H9 (cell line): ENCODE results near the gene ARNT2. TPM values are rescaled to one million over a fixed set of nuclear protein-coding genes. Genes with fewer than 3 reads are reported as not detected.

Source experiments
- DNase-seq: peaks from one replicate; pipeline ENCODE4 v3.0.0-alpha.2; 2017
- H2AFZ ChIP-seq: one replicate; pipeline ENCODE4 v1.6.1; 2013; ENCODE audit warnings: mild to moderate bottlenecking, low read length, control low read depth, moderate library complexity
- H2AK5ac ChIP-seq: 2 replicates; pipeline ENCODE4 v1.6.1; 2013; ENCODE audit warnings: low read length, control low read depth, mixed read lengths; ENCODE audit not compliant: insufficient read length
- H2BK120ac ChIP-seq: one replicate; pipeline ENCODE4 v1.6.1; 2013; ENCODE audit warnings: low read depth, mild to moderate bottlenecking, low read length, control low read depth, inconsistent platforms; ENCODE audit not compliant: poor library complexity, severe bottlenecking
- H2BK12ac ChIP-seq: 2 replicates; pipeline ENCODE4 v1.6.1; 2013; ENCODE audit warnings: low read length, control low read depth, mixed read lengths, low read depth; ENCODE audit not compliant: insufficient read length
- H2BK15ac ChIP-seq: 2 replicates; pipeline ENCODE4 v1.6.1; 2013; ENCODE audit warnings: low read depth, low read length, control low read depth
- H2BK20ac ChIP-seq: one replicate; pipeline ENCODE4 v1.6.1; 2013; ENCODE audit warnings: low read depth, mild to moderate bottlenecking, low read length, control low read depth, inconsistent platforms; ENCODE audit not compliant: poor library complexity, severe bottlenecking
- H2BK5ac ChIP-seq: 2 replicates; pipeline ENCODE4 v1.6.1; 2013; ENCODE audit warnings: low read length, control low read depth, mixed read lengths; ENCODE audit not compliant: insufficient read length
- H3K14ac ChIP-seq: 2 replicates; pipeline ENCODE4 v1.6.1; 2013; ENCODE audit warnings: low read length, control low read depth; ENCODE audit not compliant: insufficient read depth
- H3K18ac ChIP-seq: 2 replicates; pipeline ENCODE4 v1.6.1; 2013; ENCODE audit warnings: low read depth, mild to moderate bottlenecking, mixed read lengths, low read length, control low read depth; ENCODE audit not compliant: insufficient read length
- H3K23ac ChIP-seq: 2 replicates; pipeline ENCODE4 v1.6.1; 2013; ENCODE audit warnings: low read length, control low read depth, mixed read lengths, low read depth; ENCODE audit not compliant: insufficient read length
- H3K23me2 ChIP-seq: 2 replicates; pipeline ENCODE4 v1.6.1; 2013; ENCODE audit warnings: low read depth, mild to moderate bottlenecking, mixed read lengths, low read length, control low read depth; ENCODE audit not compliant: insufficient read length, poor library complexity, severe bottlenecking
- H3K27ac ChIP-seq: 2 replicates; pipeline ENCODE4 v1.5.1; 2013; ENCODE audit warnings: low read length, control low read depth, mixed read lengths, low read depth; ENCODE audit not compliant: insufficient read length
- H3K27me3 ChIP-seq: 2 replicates; pipeline ENCODE4 v1.6.1; 2013; ENCODE audit warnings: low read length, control low read depth, inconsistent platforms; ENCODE audit not compliant: insufficient read depth
- H3K4ac ChIP-seq: 2 replicates; pipeline ENCODE4 v1.6.1; 2013; ENCODE audit warnings: low read depth, mild to moderate bottlenecking, control low read depth, inconsistent platforms, low read length, moderate library complexity
- H3K4me1 ChIP-seq: 2 replicates; pipeline ENCODE4 v1.6.1; 2013; ENCODE audit warnings: low read length, control low read depth, inconsistent platforms; ENCODE audit not compliant: insufficient read depth
- H3K4me2 ChIP-seq: 2 replicates; pipeline ENCODE4 v1.6.1; 2013; ENCODE audit warnings: low read length, control low read depth, mixed read lengths; ENCODE audit not compliant: insufficient read length, insufficient read depth
- H3K56ac ChIP-seq: 2 replicates; pipeline ENCODE4 v1.6.1; 2013; ENCODE audit warnings: low read depth, mild to moderate bottlenecking, mixed read lengths, low read length, control low read depth; ENCODE audit not compliant: insufficient read length
- H3K79me1 ChIP-seq: 2 replicates; pipeline ENCODE4 v1.6.1; 2013; ENCODE audit warnings: low read depth, mild to moderate bottlenecking, moderate library complexity, low read length, control low read depth, inconsistent platforms; ENCODE audit not compliant: insufficient read depth, poor library complexity, severe bottlenecking
- H3K79me2 ChIP-seq: 2 replicates; pipeline ENCODE4 v1.6.1; 2013; ENCODE audit warnings: low read length, control low read depth, inconsistent platforms; ENCODE audit not compliant: insufficient read depth
- H3K9ac ChIP-seq: 2 replicates; pipeline ENCODE4 v1.6.1; 2013; ENCODE audit warnings: low read length, control low read depth, mixed read lengths; ENCODE audit not compliant: insufficient read length; ENCODE audit errors: extremely low read depth
- H3K9me3 ChIP-seq: one replicate; pipeline ENCODE4 v1.6.1; 2013; ENCODE audit warnings: low read depth, low read length, inconsistent platforms; ENCODE audit not compliant: control insufficient read depth
- H3T11ph ChIP-seq: one replicate; pipeline ENCODE4 v1.6.1; 2013; ENCODE audit warnings: mild to moderate bottlenecking, low read length, control low read depth, inconsistent platforms
- H4K20me1 ChIP-seq: one replicate; pipeline ENCODE4 v1.6.1; 2013; ENCODE audit not compliant: control insufficient read depth, insufficient read length, insufficient read depth
- H4K5ac ChIP-seq: 2 replicates; pipeline ENCODE4 v1.6.1; 2013; ENCODE audit warnings: low read depth, mild to moderate bottlenecking, mixed read lengths, low read length, control low read depth; ENCODE audit not compliant: insufficient read length
- H4K8ac ChIP-seq: replicated peaks from 2 replicates; pipeline ENCODE4 v1.6.1; 2013; ENCODE audit warnings: low read length, control low read depth, mixed read lengths, low read depth; ENCODE audit not compliant: insufficient read length
- H4K91ac ChIP-seq: 2 replicates; pipeline ENCODE4 v1.6.1; 2013; ENCODE audit warnings: low read depth, mild to moderate bottlenecking, moderate library complexity, mixed read lengths, low read length, control low read depth; ENCODE audit not compliant: insufficient read length
- H3K27ac Mint-ChIP-seq, 3 experiments: 2 replicates in 2 of 3; 3 replicates in 1 of 3; pipeline ENCODE4 v1.8.0; 2020 to 2021; ENCODE audit warnings: mixed read lengths in 3 of 3, mild to moderate bottlenecking in 1 of 3, moderate library complexity in 1 of 3
- H3K27me3 Mint-ChIP-seq: 2 replicates; pipeline ENCODE4 v1.8.0; 2021; ENCODE audit warnings: low read depth, mild to moderate bottlenecking, moderate library complexity, mixed read lengths
- H3K36me3 Mint-ChIP-seq, 3 experiments: 2 replicates in 2 of 3; 3 replicates in 1 of 3; pipeline ENCODE4 v1.8.0; 2020 to 2021; ENCODE audit warnings: low read depth in 3 of 3, mixed read lengths in 3 of 3; ENCODE audit not compliant: insufficient read depth in 1 of 3
- H3K4me1 Mint-ChIP-seq, 2 experiments: 2 replicates each; pipeline ENCODE4 v1.8.0; 2020; ENCODE audit warnings: mixed read lengths in 2 of 2
- H3K4me3 Mint-ChIP-seq, 2 experiments: 2 replicates in 1 of 2; 3 replicates in 1 of 2; pipeline ENCODE4 v1.8.0; 2020 to 2021; ENCODE audit warnings: mild to moderate bottlenecking in 2 of 2, mixed read lengths in 2 of 2, moderate library complexity in 1 of 2
- H3K9me3 Mint-ChIP-seq, 2 experiments: 2 replicates in 1 of 2; 3 replicates in 1 of 2; pipeline ENCODE4 v1.8.0; 2020; ENCODE audit warnings: mild to moderate bottlenecking in 2 of 2, mixed read lengths in 2 of 2, moderate library complexity in 1 of 2
- CTCF ChIP-seq: fragments of 200-600 bp; sonication (generic); conservative IDR thresholded peaks from 3 replicates; pipeline ENCODE4 v1.8.0; 2021; ENCODE audit warnings: antibody characterized with exemption, mild to moderate bottlenecking
- WGBS: extraction: QIAGEN DNeasy Blood & Tissue Kit; methylation state at CpG from one replicate; pipeline ENCODE4 v1.1.7; 2013; ENCODE audit warnings: missing lambda C conversion rate, low lambda C conversion rate, mixed read lengths; ENCODE audit not compliant: insufficient read length; ENCODE audit errors: extremely low coverage; 5-methylcytosine and 5-hydroxymethylcytosine counted together
- total RNA-seq: library from RNA; stranded (reverse); gene quantifications from 2 replicates; pipeline ENCODE4 v1.2.1, GENCODE V29; 2021

ARNT2 gene
- total RNA-seq, 1 experiment from 2014 or later = 10.5 TPM

DNA sequence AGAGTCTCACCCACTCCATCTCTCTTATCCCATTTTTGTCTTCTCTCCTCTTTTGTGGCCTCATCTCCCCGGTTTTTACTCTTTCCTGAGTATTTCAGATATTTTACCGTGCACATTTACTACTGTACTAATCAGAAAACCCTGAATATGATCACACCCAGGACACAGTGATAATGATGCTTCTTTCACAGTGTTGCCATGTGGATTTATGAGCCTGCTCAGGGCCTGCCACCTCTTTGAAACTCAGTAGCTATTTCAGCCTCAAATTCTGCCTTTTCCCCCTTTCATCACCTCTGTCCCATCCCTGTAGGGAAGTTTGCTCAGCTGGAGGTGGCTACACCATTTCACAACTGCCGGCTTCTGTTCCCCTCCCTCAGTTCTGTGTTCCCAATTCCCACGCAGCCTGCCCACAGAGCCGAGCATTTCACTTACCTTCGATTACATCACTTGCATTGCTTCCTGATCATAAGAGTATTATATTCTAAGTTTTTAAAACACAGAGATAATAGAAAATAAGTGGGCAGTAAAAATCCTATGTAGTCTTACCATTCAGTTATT, 33.2 kb downstream of the ARNT2 start:
- Histone ChIP-seq H2BK20ac (no peak overlapping the region), H3K27me3 (no peaks in the 10 kb centered on the region), H4K8ac (no peak overlapping the region), H2BK5ac (no peak overlapping the region), H2AK5ac (no peak overlapping the region), H3K4me1 (no peaks in the 10 kb centered on the region), H3K9ac (no peak overlapping the region), H4K5ac (no peak overlapping the region), H4K20me1 (no peaks in the 10 kb centered on the region), H3K4me2 (no peak overlapping the region), H4K91ac (no peak overlapping the region), H3K9me3 (no peaks in the 10 kb centered on the region), H3K23me2 (no peaks in the 10 kb centered on the region), H3K27ac (no peak overlapping the region), H3K23ac (no peak overlapping the region), H3K79me2 (no peaks in the 10 kb centered on the region), H3K14ac (no peak overlapping the region), H3T11ph (no peak overlapping the region), H3K4ac (no peak overlapping the region), H3K56ac (no peak overlapping the region), H2BK15ac (no peak overlapping the region), H2AFZ (no peak overlapping the region), H2BK120ac (no peak overlapping the region), H2BK12ac (no peak overlapping the region), H3K18ac (no peak overlapping the region), H3K79me1 (no peaks in the 10 kb centered on the region)
- no peaks in the 10 kb centered on the region for H3K36me3 Mint-ChIP-seq
- peaks cover 5 to 11% of the 10 kb centered on the region in 2 experiments; a peak in 3 of 4 replicates for H3K4me1 Mint-ChIP-seq
- no peaks in the 10 kb centered on the region for H3K9me3 Mint-ChIP-seq
- WGBS = no CpG with 5 or more reads among the region's 6 CpGs
- peak overlapping the region in 2 of 3 experiments; percentile 32 to 67; a peak in 2 of 7 replicates for H3K27ac Mint-ChIP-seq
- no peaks in the 10 kb centered on the region for H3K27me3 Mint-ChIP-seq
- no peak for TF ChIP-seq CTCF
- no peak for DNase-seq
- H3K4me3 Mint-ChIP-seq = no peak overlapping the region
